Stimulated activated CD8-positive, alpha-beta memory T cell treated with anti-CD3 and anti-CD28 coated beads, Interleukin-7, amount 100 ng/mL, for 48 hours (primary cell): ENCODE data around the gene EIF2S2.

Experiments
- DNase-seq, 2 donors: peaks; one replicate each; pipeline ENCODE4 v3.0.0-alpha.2; 2020; ENCODE audit warnings: low read depth in 1 of 2; ENCODE audit errors: extremely low read depth in 1 of 2

Gene EIF2S2

DNA sequence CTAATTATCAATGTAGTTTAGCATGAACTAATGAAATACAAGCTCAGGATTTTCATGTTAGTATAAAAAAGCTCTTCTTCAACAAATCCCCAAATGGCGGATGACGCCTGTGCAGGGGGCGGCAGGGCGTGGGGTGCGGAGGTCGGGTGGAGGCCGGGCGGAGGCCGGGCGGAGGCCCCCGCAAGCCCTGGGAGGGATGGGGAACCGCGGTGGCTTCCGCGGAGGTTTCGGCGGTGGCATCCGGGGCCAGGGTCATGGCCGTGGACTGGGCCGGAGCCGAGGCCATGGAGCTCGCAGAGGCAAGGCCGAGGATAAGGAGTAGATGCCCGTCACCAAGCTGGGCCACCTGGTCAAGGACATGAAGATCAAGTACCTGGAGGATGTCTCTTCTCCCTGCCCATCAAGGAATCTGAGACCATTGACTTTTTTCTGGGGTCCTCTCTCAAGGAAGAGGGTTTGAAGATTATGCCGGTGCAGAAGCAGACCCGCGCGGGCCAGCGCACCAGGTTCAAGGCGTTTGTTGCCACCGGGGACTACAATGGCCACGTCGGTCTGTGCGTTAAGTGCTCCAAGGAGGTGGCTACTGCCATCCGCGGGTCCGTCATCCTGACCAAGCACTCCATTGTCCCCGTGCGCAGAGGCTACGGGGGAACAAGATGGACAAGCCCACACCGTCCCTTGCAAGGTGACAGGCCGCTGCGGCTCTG, 10.4 kb upstream of the EIF2S2 start:
- DNase-seq = no peak

DNA sequence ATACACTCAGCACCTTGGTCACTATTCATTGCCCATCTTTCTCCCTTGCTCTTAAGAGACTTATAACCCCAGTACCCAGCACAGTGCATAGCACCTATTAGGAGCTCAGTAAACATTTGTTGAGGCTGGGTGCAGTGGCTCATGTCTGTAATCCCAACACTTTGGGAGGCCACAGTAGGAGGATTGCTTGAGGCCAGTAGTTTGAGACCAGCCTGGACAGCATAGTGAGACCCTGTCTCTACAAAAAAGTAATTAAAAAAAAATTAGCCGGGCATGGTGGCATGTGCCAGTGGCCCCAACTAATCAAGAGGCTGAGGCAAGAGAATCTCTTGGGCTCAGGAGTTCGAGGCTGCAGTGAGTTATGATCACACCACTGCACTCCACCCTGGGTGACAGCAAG, 8.2 kb upstream of the EIF2S2 start:
- DNase-seq = no peak

DNA sequence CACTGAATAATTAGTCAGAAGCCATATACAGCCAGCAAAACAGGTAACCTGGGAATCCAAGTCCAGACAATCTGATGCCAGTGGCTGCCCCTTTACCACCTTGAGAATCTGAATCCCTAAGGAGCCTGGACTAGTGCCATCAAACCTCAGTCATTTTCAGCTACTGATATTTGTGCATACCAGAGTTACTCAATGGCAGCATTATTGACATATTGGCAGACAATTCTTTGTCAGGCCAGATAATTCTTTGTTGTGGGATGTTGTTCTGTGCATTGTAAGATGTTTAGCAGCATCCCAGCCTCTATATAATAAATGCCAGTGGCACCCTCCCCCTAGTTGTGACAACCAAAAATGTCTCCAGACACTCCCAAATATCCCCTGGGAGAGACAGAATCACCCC, 3.2 kb upstream of the EIF2S2 start:
- no peak for DNase-seq

DNA sequence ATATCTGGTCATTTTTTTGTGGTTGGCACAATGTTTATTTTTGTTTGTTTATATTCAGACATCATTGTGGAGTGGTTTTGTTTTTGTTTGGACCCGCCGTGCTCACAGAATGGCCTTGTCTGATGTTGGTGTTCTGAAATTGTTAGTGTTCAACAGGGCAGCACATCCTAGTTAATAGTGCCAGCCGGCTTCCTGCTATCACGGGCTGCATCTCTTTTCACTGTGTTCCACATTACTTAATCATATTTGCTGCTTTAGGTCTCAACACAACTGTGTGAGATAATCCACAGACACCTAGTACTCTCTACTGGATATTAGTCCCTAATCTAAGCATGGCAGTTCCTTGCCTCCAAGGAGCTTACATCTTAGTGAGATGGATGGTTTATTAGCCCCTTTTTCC, 2.8 kb upstream of the EIF2S2 start:
- no peak for DNase-seq

DNA sequence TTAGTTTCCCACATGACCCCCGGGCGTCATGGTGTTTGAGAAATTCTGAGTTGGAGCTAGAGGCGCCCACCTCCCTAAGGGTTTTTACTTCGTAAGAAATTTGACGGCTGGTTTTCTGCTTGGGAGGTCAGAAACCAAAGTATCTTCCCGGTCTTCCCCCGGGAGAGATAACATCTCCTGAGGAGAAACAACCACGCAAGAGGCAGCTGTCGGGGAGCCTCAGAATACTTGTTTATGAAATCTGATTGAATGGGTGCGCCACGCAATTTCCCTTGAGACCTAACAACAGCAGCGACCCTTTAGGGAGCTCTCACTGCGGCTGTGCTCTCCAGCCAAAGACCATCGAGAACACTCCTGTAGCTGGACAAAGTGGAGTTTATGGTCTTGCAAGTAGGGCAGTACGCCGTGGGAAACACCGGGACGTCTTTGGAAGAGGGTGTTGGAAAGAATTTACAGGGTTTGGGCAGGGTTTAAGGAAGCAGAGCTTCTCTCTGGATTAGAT, 608 bp upstream of the EIF2S2 start:
- no peak for DNase-seq

DNA sequence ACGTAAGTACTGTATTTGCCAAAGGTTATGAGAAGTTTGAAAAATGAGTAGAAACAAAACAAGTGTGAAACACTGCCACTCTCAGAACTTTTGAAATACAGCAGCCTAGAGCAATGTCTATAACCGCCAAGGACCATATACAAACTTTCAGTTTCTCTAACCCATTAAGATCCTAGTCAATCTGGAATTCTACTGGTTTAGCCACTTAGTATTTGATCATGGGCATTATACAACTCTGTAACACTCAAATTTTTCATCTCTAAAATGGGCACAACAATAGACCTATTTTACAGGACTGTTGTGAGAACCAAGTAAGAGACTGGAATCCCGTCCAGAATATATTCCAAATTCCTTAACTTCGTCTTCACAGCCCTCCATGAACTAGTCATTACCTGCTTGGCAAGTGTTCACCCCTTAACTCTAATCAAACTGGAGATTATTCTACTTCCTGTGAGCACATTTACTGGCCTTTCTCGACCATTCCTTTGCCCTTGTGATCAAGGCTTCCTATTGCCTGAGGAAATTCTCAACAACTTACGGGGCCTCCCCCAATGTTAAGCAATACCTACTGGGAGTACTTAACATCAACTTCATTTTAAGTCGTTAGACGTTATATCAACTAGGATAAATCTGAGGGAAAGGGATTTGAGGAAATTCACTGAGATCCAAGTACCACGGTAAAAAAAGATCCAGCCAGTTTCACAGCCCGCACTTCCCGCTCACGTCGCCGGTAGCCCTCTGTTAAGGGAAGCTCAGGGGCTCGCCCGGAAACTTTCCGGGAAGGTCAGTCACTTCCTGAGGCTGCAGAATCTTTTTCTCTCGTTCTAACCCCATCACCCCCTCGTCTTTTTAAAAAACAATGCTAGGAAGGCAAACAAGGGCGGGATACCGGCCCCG, 1.1 kb downstream of the EIF2S2 start:
- no peak for DNase-seq

DNA sequence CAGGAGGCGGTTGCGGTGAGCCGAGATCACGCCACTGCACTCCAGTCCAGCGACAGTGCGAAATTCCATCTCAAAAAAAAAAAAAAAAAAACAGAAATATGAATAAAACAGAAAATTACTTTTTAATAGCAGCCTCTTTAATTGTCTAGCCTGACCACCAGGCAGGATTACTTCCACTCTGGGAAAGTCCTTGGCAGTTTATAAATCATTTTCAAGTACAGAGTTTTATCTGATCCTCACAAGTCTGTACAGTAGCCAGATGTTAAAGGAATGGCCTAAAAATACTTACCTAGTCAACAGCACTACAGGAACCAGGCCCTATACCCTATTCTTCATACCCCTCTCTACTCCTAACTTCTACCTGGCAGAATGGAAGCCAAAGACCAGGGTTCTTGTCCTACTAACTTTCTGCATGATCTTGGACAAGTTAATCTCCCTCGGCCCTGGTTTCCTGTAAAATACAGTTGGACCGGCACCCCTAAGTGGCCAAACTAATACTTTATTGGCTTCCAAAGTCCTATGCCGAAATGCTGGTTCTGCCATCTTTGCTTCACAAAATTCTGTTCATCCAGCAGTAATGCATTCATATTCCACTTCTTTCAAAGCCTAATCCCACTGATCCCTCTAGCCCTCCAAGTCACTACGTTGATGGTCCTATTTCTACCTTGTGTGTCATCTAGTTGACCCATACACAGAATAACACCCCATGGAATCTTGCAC, 1.9 kb downstream of the EIF2S2 start:
- DNase-seq = no peak

DNA sequence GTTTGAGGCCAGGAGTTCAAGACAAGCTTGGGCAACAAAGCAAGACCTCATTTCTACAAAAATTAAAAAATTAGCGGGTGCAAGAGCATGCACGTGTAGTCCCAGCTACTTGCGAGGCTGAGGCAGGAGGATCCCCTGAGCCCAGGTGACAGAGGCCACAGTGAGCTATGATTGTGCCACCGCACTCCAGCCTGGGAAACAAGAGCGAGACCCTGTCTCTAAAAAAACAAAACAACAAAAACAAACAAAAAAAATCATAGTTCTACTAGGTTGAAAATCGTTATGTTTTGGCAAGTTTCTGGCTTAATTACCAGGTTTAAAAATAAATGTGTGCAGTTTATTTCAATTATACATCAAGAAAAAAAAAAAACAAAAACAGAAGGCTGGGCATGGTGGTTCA, 2.6 kb downstream of the EIF2S2 start:
- DNase-seq = no peak

DNA sequence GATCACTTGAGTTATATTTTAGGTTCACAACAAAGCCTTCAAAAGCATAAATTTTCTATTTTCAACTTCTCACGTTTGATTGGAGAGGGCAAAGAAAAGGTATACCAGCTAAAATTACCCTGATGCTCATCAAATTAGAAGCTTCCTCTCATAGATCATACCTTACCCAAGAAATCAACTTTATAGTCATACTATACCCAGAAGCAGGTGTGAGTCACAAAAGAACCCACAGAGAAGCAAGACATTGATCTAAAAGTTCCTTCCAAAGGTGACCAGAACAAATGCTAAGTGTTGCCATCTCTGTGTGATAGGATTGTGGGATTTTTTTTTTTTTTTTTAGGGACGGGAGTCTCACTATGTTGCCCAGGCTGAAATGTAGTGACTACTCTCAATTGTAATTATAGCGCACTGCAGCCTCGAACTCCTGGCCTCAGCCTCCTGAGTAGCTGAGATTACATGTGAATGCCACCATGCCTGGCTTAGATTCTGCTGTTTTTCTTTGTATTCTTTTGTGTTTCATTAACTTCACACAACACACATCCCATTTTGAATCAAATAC, 3.3 kb downstream of the EIF2S2 start:
- DNase-seq = no peak

DNA sequence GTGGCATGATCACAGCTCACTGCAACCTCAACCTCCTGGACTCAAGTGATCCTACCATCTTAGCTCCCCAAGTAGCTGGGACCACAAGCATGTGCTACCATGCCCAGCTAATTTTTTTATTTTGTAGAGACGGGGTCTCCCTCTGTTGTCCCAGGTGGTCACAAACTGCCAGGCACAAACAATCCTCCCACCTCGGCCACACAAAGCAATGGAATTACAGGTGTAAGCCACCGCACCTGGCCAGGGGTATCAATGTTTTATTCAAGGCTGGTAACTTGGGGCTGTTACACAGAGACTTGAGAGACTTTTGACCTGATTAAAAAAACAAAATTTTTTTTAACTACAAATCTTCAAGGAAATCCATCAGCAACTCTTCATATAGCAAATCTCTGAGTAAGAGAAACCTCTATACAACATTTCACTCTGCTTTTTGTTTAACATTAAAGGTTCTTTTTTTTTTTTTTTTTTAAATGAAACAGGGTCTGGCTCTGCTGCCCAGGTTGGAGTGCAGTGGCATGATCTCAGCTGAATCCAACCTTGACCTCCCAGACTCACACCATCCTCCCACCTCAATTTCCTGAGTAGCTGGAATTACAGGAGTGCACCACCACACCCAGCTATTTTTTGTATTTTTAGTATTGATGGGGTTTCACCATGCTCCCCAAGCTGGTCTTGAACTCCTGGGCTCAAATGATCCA, 5.9 kb downstream of the EIF2S2 start:
- no peak for DNase-seq

DNA sequence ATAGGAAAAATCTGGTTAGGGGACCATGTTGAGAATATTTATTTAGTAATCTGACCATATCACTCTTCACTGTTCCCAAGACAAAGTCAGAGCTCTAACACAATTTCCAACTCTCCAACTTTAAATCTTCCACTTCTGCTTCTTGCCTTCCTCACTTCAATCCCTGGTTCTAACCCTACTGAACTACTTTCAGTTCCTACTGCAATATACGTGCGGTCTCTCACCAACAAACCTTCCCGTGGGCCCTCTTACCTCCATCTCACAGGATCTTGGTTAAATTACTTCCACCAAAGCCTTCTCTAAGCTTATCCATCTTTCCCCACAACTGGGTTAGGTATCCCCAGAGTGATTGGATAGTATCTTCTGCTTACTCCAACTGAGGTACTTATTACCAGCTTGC, 8.0 kb downstream of the EIF2S2 start:
- no peak for DNase-seq

DNA sequence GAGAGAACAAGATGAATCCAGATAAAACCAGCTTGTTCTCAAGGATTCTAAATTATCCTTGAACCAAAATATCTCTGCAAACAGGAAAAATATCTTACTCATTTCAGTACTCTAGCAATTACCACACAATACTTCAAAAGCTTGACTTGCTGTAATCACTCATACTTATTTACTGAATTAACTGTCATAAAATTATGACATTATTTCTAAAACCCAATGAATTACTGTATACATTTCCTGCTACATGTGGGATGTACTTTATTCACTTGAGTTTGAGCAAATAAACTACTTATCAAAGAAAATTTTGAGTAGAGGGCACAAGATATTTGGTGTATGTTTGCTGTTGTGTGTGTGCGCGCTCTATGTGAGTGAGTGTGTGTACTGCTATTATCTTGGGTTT, 9.7 kb downstream of the EIF2S2 start:
- no peak for DNase-seq

DNA sequence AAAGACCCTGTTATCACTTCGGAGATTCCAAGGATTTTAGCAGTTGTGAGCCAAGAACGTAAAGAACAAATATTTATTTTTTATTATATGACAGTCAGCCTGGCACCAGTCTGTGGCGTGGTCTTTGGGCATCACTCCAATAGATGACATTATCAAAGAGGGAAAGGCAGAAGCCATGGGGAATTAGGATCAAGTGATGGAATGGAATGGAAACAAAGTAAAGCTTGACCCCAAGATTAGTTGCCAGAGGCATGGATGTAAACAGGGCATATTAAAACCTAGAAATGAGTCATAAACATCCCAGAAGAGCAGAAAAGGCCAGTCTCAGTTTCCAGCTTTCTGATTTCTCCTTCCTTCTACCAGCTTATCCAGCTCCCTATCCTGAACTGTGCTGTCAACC, 11.5 kb downstream of the EIF2S2 start:
- DNase-seq = no peak

DNA sequence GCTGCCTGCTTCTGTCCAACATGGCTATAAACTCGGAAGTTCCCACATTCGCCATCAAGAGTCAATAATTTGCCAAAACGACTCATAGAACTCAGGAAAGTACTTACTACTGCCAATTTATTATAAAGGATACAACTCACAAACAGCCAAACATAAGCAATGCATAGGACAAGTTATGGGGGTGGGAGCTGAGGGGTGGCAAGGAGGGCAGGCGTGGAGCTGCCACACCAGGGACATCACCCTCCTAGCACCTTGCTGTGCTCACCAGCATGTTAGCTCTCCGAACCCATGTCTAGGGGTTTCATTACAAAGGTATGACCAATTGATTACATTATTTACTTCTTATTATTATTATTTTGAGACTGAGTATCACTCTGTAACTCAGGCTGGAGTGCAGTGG, 12.4 kb downstream of the EIF2S2 start:
- no peak for DNase-seq

DNA sequence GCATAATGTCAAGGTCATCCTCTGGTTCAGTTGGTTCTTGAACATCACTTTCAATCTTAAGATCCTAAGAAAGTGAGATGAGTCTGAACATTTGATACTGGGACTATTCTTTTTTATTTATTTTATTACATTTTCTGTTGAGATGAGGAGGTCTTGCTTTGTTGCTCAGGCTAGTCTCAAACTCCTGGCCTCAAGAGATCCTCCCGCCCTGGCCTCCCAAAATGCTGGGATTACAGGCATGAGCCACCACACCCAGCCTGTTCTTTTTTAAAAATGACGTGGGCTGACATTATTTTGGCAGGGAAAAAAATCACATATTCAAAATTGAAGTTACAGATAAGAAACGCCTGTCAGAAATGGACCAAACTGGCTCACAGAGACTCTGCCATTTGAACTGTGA, 13.5 kb downstream of the EIF2S2 start:
- no peak for DNase-seq

DNA sequence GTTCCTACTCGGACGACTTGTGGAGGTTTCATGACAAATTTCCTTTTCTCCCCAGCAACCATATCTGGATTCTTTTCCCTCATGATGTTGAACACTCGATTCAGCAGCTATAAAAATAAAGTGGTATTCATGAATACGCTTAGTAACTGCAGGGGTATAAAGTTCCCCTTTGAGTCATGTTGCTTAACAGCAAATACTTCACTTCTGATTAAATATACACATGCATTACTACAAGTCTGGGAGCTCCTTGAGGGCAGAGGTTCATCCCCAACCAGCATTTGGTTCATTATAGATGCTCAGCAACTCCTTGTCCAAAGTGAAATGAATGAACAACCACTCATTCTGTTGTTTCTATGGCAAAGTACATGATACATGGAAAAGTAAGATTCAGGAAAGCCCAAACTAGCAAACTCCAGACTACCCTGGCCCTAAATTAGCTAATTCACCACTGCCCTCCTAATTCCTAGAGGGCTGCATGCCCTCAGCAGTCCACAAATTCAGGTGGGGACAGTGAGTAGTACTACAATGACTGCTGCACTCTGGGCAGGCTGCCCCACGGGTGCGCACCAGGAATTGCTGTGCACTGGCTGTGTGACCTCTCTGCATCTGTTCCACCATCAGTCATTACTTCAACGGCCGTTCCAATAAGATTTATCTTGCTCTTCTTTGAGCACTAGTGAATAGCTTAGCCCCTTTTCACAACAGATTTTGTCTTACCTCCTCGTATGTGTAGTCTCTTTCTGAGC, 15.2 kb downstream of the EIF2S2 start:
- no peak for DNase-seq

DNA sequence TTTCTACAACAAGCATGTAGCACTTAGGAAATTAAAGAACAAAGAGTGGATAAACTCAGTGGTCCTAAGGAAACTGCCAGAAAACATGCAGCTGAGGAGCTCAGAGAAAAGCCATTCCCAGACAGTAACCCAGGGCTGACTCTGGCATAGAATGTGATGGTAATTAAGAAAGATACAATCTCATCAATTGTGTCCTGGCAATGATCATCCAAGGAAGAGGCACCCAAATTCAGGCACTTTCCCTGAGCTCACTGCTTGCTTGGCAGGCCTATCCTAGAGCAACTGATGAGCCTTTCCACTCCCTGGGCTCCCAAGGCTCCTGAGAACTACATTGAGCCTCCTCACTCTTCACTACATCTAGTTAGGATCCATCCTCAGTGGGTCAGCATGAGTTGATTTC, 16.2 kb downstream of the EIF2S2 start:
- no peak for DNase-seq

DNA sequence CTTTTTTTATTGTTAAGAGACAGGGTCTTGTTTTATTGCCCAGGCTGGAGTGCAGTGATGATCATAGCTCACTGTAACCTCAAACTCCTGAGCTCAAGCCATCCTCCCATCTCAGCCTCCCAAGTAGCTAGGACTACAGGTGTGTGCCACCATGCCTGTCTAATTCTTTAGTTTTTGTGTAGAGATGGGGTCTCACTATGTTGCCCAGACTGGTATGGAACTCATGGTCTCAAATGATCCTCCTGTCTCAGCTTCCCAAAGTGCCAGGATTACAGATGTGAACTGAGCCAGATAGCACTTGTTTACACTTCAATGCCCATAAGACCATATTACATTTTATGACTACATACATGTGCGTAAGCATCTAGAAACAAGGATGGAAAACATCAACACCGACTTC, 18.1 kb downstream of the EIF2S2 start:
- DNase-seq = no peak

DNA sequence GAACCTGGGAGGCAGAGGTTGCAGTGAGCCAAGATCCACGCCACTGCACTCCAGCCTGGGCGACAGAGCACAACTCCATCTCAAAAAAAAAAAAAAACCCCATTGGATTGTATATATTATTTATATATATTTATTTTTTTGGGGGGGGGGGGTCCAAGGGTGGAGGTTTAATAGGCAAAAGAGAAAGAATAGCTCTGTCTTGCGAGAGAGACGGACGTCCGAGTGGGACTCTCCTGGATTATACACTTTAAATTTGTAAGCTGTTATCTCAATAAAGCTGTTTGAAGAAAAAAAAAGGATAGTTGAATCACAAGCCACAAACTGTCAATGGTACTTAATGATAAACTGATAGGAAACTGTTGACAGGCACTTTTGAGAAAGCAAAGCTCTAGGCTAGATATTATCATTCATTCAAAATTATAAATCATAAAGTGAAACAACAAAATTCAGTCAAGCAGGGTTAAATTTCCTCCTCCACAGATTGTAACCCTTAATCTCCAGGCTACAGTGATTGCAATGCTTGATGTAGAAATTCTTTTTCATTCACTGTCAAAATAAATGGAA, 20.3 kb downstream of the EIF2S2 start:
- no peak for DNase-seq

DNA sequence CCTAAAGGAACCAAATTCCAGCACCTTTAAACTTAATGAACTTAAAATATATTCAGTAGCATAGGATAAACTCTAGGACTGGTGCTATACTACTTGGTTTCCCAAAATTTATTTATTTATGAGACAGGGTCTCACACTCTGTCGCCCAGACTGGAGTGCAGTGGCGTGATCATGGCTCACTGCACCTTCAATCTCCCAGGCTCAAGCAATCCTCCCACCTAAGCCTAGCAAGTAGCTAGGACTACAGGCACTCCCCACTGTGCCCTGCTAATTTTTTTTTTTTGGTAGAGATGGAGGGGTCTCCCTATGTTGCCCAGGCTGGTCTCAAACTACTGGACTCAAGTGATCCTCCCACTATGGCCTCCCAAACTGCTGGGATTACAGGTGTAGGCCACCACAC, 21.4 kb downstream of the EIF2S2 start:
- DNase-seq = no peak
